Left hindlimb (tissue), 1 donor: Measurements from ENCODE around the gene FAM114A1.
"Not testable (repeated sequence)": the region's sequence is repeated elsewhere in the genome, so short reads cannot be mapped to it uniquely, and the experiment has no call there.

Experiments used
- DNase-seq: peaks from one replicate; pipeline ENCODE4 v3.0.0-alpha.2; 2018

Gene FAM114A1

GRCh38 chr4:38979081-38979480 is 111.5 kb downstream of the FAM114A1 start:
- DNase-seq, result no peak

- no peak for DNase-seq
Observed at GRCh38 chr4:38979511-38980230, 112.1 kb downstream of the FAM114A1 start.

GRCh38 chr4:38980903-38981676 is 113.5 kb downstream of the FAM114A1 start:
- no peak for DNase-seq

GRCh38 chr4:38982361-38983095 is 114.9 kb downstream of the FAM114A1 start:
- DNase-seq, result no peak

- no peak for DNase-seq
Observed at GRCh38 chr4:38983291-38983690, 115.7 kb downstream of the FAM114A1 start.

GRCh38 chr4:38983787-38984598 is 116.4 kb downstream of the FAM114A1 start:
- DNase-seq, result no peak

- no peak for DNase-seq
Observed at GRCh38 chr4:38985410-38986100, 117.9 kb downstream of the FAM114A1 start.

- no peak for DNase-seq
Observed at GRCh38 chr4:38987491-38987890, 119.9 kb downstream of the FAM114A1 start.

- DNase-seq, result not testable (repeated sequence)
Observed at GRCh38 chr4:38988353-38988752, 120.7 kb downstream of the FAM114A1 start.

- DNase-seq, result no peak
Observed at GRCh38 chr4:38989487-38989886, 121.9 kb downstream of the FAM114A1 start.

- no peak for DNase-seq
Observed at GRCh38 chr4:38990241-38990640, 122.6 kb downstream of the FAM114A1 start.

- no peak for DNase-seq
Observed at GRCh38 chr4:38993683-38994082, 126.1 kb downstream of the FAM114A1 start.

GRCh38 chr4:38994135-38994534 is 126.5 kb downstream of the FAM114A1 start:
- no peak for DNase-seq
